Psoas muscle (tissue), 8 donors: ENCODE results near the gene POLR2L. TPM values are rescaled to one million over a fixed set of nuclear protein-coding genes. Genes with fewer than 3 reads are reported as not detected.

ENCODE experiments used
- ATAC-seq, 4 donors: fragments of 200-7000 bp; cut with Tn5 transposase; one replicate each; pipeline ENCODE4 v1.9.1; 2020; ENCODE audit warnings: moderate library complexity in 3 of 4, mild to moderate bottlenecking in 2 of 4
- DNase-seq, 2 donors: peaks; one replicate each; pipeline ENCODE4 v3.0.0-alpha.2; 2020
- H3K27ac ChIP-seq: fragments of 200-600 bp; one replicate; pipeline ENCODE4 v1.8.0; 2022
- H3K27me3 ChIP-seq, 3 donors: fragments of 200-600 bp in 1 of 3; one replicate each; pipeline versions ENCODE4 v1.6.1 to v1.8.0; 2013 to 2022; ENCODE audit warnings: low read length in 2 of 3, mild to moderate bottlenecking in 2 of 3, moderate library complexity in 1 of 3; ENCODE audit not compliant: insufficient read depth in 3 of 3
- H3K36me3 ChIP-seq, 2 donors: fragments of 200-600 bp in 1 of 2; one replicate each; pipeline versions ENCODE4 v1.6.1 to v1.8.0; 2013 to 2022; ENCODE audit warnings: low read depth in 1 of 2, mild to moderate bottlenecking in 1 of 2, moderate library complexity in 1 of 2; ENCODE audit not compliant: insufficient read depth in 1 of 2
- H3K4me1 ChIP-seq: fragments of 200-600 bp; one replicate; pipeline ENCODE4 v1.8.0; 2022
- H3K4me3 ChIP-seq: fragments of 200-600 bp; one replicate; pipeline ENCODE4 v1.8.0; 2022; ENCODE audit warnings: mild to moderate bottlenecking
- H3K9me3 ChIP-seq: fragments of 200-600 bp; one replicate; pipeline ENCODE4 v1.8.0; 2022
- CTCF ChIP-seq: fragments of 200-600 bp; IDR thresholded peaks from one replicate; pipeline ENCODE4 v1.8.0; 2022; ENCODE audit warnings: antibody characterized with exemption
- WGBS, 3 donors: extraction: QIAGEN DNeasy Blood & Tissue Kit; methylation state at CpG; one replicate each; pipeline versions ENCODE4 v1.1.6 to v1.1.7; 2013; 5-methylcytosine and 5-hydroxymethylcytosine counted together
- intact Hi-C, 2 donors: fragments of 100-400 bp; cut with DNase I; formaldehyde crosslinking; loops; one replicate each; pipeline versions ENCODE4 v1.11.0 to v1.14.2; 2022
- polyA plus RNA-seq, 3 donors: library from polyadenylated mRNA; stranded (reverse); fragments of 200-250 nt; gene quantifications; one replicate each; pipeline ENCODE4 v1.2.3, GENCODE V29; 2013
- total RNA-seq, 4 donors: library from RNA; stranded (reverse); fragmentation: NEBNext Ultra II Directional in 2 of 4; extraction: Animal tissue kit (Norgen Biotek cat#: 25700) in 2 of 4; gene quantifications; one replicate each; pipeline versions ENCODE4 v1.2.1 to v1.2.4, GENCODE V29; 2021 to 2023
- donor health status: healthy with polysubstance abuse.
- donor health status: DM: no; HTN: no; CAD: no; lungs with moderate emphysema.
- donor health status: Bipolar disorder and iron deficiency.
- donor health status: healthy.
- donor health status: DM: yes; HTN: yes; CAD: no.
- donor health status: DM: no; HTN: no; CAD: no.
- donor health status: DM: no; HTN: no; CAD: no.
- donor health status: DM: yes; HTN: yes; CAD: no.

POLR2L gene
- total and polyA plus RNA-seq, 7 donors: 113 to 205 (median 176) TPM

GRCh38 chr11:818396-819128, 23.8 kb downstream of the POLR2L start, which contains the start of gene PNPLA2:
Gene PNPLA2, plus strand, starts transcription at chr11:818914. Its CDS starts 805 bp downstream, at chr11:819719.
- 31 to 42% (median 41%) methylated on average over 17 to 20 of the region's 20 CpGs for WGBS, 3 donors

GRCh38 chr11:816433-816779, 25.9 kb downstream of the POLR2L start:
- intact Hi-C loops: no loop called here
- TF ChIP-seq CTCF: no peak
- no peak overlapping the region for H3K27ac ChIP-seq
- DNase-seq (no peak), ATAC-seq (no peak)
- H3K36me3 ChIP-seq: peaks cover 9 to 41% of the 10 kb centered on the region in 2 donors
- H3K4me1 ChIP-seq: peaks cover 26% of the 10 kb centered on the region
- no peak overlapping the region for H3K4me3 ChIP-seq
- no peaks in the 10 kb centered on the region for H3K9me3 ChIP-seq
- 76 to 79% (median 77%) methylated on average over 11 of the region's 11 CpGs for WGBS, 3 donors
- no peaks in the 10 kb centered on the region for H3K27me3 ChIP-seq

More at GRCh38 chr11:818396-819128, 23.8 kb downstream of the POLR2L start, which contains the start of gene PNPLA2:
- Histone ChIP-seq H3K36me3 (peaks cover 2 to 40% of the 10 kb centered on the region in 2 donors), H3K9me3 (no peaks in the 10 kb centered on the region), H3K4me3 (peak within 1 kb of the TSS; percentile 88), H3K4me1 (peaks cover 30% of the 10 kb centered on the region), H3K27me3 (no peaks in the 10 kb centered on the region), H3K27ac (peak within 1 kb of the TSS; percentile 96)
- intact Hi-C loops: no loop called here
- TF ChIP-seq CTCF: no peak
- ATAC-seq: no peak
- DNase-seq: peak; percentile 60 to 78

GRCh38 chr11:815675-816432, 26.5 kb downstream of the POLR2L start:
- WGBS, 3 donors: 86 to 92% (median 89%) methylated on average over 11 of the region's 11 CpGs
- Histone ChIP-seq H3K9me3 (no peaks in the 10 kb centered on the region), H3K27ac (no peak overlapping the region), H3K27me3 (no peaks in the 10 kb centered on the region), H3K4me1 (peaks cover 26% of the 10 kb centered on the region), H3K36me3 (peaks cover 10 to 46% of the 10 kb centered on the region in 2 donors), H3K4me3 (no peak overlapping the region)
- intact Hi-C loops: no loop called here
- DNase-seq (no peak), ATAC-seq (no peak)
- no peak for TF ChIP-seq CTCF

- intact Hi-C loops: no loop called here
- Histone ChIP-seq H3K4me1 (peaks cover 25% of the 10 kb centered on the region), H3K4me3 (no peak overlapping the region), H3K27me3 (no peaks in the 10 kb centered on the region), H3K9me3 (no peaks in the 10 kb centered on the region), H3K27ac (peak overlapping the region; percentile 97), H3K36me3 (peaks cover 10 to 46% of the 10 kb centered on the region in 2 donors)
- ATAC-seq: no peak
- no peak for DNase-seq
- 77 to 83% (median 81%) methylated on average over 9 of the region's 9 CpGs for WGBS, 3 donors
- TF ChIP-seq CTCF: no peak
Measured at GRCh38 chr11:813456-814096, 28.8 kb downstream of the POLR2L start.
